GM12878 (cell line): ENCODE data around the gene ACP3.

Experiments
- BMI1 ChIP-seq: fragments of 450-650 bp; IDR thresholded peaks from 2 replicates; pipeline ENCODE4 v1.6.1; 2016; ENCODE audit warnings: mild to moderate bottlenecking, moderate library complexity, borderline replicate concordance
- CREM ChIP-seq: IDR thresholded peaks from 2 replicates; pipeline ENCODE4 v1.6.1; 2014; ENCODE audit warnings: antibody characterized with exemption, low read depth
- EZH2 ChIP-seq: IDR thresholded peaks from 2 replicates; pipeline ENCODE4 v1.6.1; 2012; ENCODE audit warnings: low read depth, mild to moderate bottlenecking, control low read depth, inconsistent platforms, low read length, borderline replicate concordance; ENCODE audit not compliant: control insufficient read depth
- NR2C2 ChIP-seq: IDR thresholded peaks from 2 replicates; pipeline ENCODE4 v1.6.1; 2011; ENCODE audit warnings: borderline replicate concordance, low read depth; ENCODE audit not compliant: control insufficient read depth, insufficient read length
- POLR2A ChIP-seq: IDR thresholded peaks from 2 replicates; pipeline ENCODE4 v1.6.1; 2011; ENCODE audit warnings: low read depth, mild to moderate bottlenecking, low read length
- SMC3 ChIP-seq: IDR thresholded peaks from 2 replicates; pipeline ENCODE4 v1.6.1; 2011; ENCODE audit warnings: low read length, improper control_type of control experiment, borderline replicate concordance
- ZNF274 ChIP-seq: IDR thresholded peaks from one replicate; pipeline ENCODE4 v1.8.0; 2011; ENCODE audit not compliant: insufficient read length, insufficient read depth
- TF ChIP-seq, protein P1 (sequence below), 3 experiments: IDR thresholded peaks in 2 of 3; conservative IDR thresholded peaks in 1 of 3; 2 replicates each; pipeline ENCODE4 v1.5.1; 2011; ENCODE audit warnings: low read depth in 3 of 3, low read length in 3 of 3, mild to moderate bottlenecking in 3 of 3, control low read depth in 2 of 3, moderate library complexity in 2 of 3, inconsistent platforms in 1 of 3, mixed read lengths in 1 of 3; ENCODE audit not compliant: control insufficient read depth in 2 of 3, insufficient read depth in 1 of 3; ENCODE audit errors: extremely low read depth in 1 of 3
- TF ChIP-seq, protein P2 (sequence below): IDR thresholded peaks from 2 replicates; pipeline ENCODE4 v1.6.1; 2012; ENCODE audit warnings: low read depth, low read length, improper control_type of control experiment

DNA sequence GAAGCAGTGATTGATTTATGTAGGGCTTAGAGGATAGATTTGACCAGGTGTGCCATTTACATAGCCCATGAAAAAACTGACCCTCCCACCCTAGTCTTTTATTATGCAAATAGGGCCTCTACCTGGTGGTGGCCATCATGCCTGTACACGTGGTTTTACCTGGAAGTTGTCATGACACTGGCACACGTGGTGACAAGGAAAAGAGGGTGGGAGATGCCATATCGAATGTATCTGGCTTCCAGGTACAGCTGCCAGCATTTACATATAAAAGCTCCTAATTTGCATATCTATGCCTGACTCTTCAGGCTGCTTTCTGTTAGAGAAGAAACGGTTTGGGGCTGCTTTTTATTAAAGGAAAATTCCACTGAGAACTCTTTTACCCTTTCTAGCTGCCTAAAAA lies 65.1 kb downstream of the ACP3 start:
- TF ChIP-seq SMC3 (no peak), CREM (no peak), POLR2A (no peak), EZH2 (no peak), ZNF274 (no peak), NR2C2 (no peak), BMI1 (no peak)
- TF ChIP-seq, protein P1, sequence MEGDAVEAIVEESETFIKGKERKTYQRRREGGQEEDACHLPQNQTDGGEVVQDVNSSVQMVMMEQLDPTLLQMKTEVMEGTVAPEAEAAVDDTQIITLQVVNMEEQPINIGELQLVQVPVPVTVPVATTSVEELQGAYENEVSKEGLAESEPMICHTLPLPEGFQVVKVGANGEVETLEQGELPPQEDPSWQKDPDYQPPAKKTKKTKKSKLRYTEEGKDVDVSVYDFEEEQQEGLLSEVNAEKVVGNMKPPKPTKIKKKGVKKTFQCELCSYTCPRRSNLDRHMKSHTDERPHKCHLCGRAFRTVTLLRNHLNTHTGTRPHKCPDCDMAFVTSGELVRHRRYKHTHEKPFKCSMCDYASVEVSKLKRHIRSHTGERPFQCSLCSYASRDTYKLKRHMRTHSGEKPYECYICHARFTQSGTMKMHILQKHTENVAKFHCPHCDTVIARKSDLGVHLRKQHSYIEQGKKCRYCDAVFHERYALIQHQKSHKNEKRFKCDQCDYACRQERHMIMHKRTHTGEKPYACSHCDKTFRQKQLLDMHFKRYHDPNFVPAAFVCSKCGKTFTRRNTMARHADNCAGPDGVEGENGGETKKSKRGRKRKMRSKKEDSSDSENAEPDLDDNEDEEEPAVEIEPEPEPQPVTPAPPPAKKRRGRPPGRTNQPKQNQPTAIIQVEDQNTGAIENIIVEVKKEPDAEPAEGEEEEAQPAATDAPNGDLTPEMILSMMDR (IDR thresholded peaks at IDR 0.05 in 2 of 3, conservative IDR thresholded peaks at IDR 0.05 in 1 of 3; ENCODE audit: control insufficient read depth in 2 of 3, extremely low read depth in 1 of 3, insufficient read depth in 1 of 3, low read depth in 3 of 3, low read length in 3 of 3): no peak
- TF ChIP-seq, protein P2, sequence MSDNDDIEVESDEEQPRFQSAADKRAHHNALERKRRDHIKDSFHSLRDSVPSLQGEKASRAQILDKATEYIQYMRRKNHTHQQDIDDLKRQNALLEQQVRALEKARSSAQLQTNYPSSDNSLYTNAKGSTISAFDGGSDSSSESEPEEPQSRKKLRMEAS: no peak
